CD1c-positive myeloid dendritic cell (primary cell): Measurements from ENCODE around the gene DAPK1.
A peak's percentile ranks its signal among the peaks of the same experiment; 100 is the strongest.
"Not testable (repeated sequence)": the region's sequence is repeated elsewhere in the genome, so short reads cannot be mapped to it uniquely, and the experiment has no call there.

ENCODE experiments used
- DNase-seq: peaks from one replicate; pipeline ENCODE4 v3.0.0-alpha.2; 2016; ENCODE audit errors: extremely low spot score

The DAPK1 gene

GRCh38 chr9:87733273-87734052 lies 235.8 kb downstream of the DAPK1 start:
- no peak for DNase-seq

DNA sequence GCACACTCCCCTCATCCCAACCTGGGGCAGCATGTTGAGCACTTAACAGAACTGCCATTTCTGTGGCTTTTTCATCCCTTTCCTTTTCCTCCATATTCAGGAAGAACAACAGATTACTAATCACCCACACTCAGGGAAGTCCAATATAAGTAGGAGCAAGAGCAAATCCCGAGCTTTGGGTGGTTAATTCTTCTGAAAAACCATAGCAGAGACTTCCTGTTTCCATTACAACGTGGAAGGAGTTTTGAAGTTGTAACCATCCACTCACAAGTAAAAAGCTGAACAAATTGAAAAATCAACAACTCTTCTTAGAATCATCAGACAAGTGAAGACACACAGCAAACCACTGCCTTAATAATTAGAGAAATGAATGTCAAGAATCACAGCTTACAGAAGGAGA lies 236.4 kb downstream of the DAPK1 start:
- peak; percentile 47 for DNase-seq

- DNase-seq, result no peak
Observed at GRCh38 chr9:87739546-87739945, 241.9 kb downstream of the DAPK1 start.

- DNase-seq, result no peak
Observed at GRCh38 chr9:87740209-87740608, 242.5 kb downstream of the DAPK1 start.

DNA sequence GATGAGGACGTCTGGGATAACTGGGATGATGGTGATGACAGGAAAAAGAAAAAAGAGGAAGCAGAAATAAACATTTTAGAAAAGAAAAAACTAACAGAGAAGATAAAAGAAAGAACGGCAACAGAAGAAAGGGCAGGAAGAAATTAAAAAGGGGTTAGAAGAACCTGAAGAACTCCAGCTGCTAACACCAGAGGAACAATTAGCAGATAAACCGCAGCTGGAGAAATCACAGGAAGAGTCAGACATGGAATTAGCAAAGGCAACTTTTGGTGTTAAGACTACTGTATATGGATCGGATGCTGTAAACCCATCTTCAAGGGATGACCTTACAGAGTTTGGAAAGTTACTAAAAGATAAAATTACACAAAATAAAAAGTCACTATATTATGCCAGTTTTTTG lies 243.7 kb downstream of the DAPK1 start:
- no peak for DNase-seq

DNA sequence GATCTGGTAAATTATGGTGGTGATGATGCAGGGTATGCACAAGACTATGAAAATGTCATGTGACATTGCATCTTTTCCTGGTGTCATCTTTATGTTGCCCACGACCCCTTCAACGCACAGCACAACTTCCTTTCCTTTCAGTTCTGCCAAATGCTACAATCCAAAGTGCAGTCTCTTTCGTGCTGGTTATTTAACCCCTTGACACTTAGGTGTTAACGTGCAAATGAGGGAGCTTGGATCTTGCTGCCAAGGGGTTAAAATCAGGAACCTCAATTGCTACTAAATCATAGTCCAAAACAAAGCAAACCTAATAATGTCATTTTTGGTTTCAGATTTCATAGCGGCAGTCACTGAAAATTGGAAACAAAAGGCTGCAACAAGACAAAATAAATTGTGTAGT lies 244.2 kb downstream of the DAPK1 start:
- DNase-seq, result no peak

GRCh38 chr9:87742813-87743428 lies 245.3 kb downstream of the DAPK1 start:
- DNase-seq, result no peak

GRCh38 chr9:87744247-87744646 lies 246.6 kb downstream of the DAPK1 start:
- not testable (repeated sequence) for DNase-seq

DNA sequence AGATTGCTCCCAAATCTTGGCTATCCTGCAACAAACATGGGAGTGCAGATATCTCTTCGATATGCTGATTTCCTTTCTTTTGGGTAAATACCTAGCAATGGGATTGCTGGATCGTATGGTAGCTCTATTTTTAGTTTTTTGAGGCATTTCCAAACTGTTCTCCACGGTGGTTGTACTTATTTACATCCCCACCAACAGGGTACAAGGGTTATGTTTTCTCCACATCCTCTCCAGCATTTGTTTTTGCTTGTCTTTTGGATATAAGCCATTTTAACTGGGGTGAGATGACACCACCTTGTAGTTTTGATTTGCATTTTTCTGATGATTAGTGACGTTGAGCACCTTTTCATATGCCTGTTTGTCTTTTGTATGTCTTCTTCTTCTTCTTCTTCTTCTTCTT lies 248.5 kb downstream of the DAPK1 start:
- no peak for DNase-seq

- no peak for DNase-seq
Observed at GRCh38 chr9:87748881-87749280, 251.2 kb downstream of the DAPK1 start.

DNA sequence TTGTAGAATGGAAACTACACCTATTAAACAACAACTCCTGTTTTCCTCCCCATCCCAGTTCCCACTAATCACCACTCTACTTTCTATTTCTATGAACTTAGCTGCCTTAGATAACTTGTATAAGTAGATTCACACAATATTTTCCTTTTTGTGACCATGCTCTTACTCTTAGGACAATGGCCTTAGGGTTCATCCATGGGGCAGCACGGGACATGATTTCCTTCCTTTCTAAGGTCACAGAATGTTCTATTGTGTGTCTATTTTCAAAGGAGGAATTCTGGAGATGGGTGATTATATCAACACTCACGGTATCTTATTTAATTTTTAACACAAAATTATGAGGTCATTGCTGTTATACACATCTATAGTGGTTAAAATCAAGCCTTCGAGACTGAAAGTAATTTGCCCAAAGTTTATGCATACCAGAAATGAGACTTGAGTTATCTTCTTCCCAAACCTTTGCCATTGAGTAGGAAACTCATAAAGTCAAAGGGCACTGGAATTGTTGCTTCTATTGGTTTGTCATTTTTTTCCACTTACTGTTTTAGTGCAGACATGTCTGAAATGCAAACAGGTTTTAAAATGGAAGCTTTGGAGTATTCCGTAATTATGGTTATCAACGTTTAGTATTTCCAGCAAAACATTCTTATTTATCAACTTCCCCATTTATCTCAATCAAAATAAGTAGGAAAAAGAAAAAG lies 251.8 kb downstream of the DAPK1 start:
- DNase-seq, result no peak

GRCh38 chr9:87750726-87751125 lies 253.1 kb downstream of the DAPK1 start:
- DNase-seq, result no peak

- DNase-seq, result no peak
Observed at GRCh38 chr9:87751423-87751822, 253.8 kb downstream of the DAPK1 start.

DNA sequence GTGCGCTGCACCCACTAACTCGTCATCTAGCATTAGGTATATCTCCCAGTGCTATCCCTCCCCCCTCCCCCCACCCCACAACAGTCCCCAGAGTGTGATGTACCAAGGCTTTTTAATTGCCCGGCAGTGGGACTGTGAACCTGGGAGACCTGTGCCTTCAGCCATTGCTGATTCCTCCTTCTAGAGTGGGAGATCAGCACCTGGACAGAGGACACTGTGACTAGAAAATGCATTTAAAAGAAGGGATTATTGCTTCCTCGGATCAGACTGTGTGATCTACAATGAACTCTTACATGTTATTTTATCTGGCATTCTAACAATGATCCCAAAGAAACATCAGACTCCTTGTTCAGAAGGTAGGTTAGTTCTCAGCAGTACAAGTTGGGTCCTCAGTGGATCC lies 254.2 kb downstream of the DAPK1 start:
- no peak for DNase-seq

DNA sequence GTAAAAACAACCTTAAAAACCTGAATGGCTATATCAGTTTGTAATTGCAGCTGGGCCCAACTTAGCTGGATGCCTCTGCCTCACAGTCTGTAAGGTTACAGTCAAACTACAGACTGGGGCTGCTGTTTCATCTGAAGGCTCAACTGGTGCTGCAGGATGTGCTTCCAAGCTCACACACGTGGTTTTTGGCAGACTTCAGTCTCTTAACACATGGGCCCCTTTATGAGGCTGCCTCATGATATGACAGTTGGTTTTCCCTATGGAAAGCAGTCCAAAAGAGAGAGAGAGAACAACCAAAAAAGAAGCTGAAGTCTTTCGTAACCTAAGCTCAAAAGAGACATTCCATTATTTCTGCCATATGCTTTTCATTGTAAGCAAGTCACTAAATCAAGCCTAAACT lies 255.6 kb downstream of the DAPK1 start:
- no peak for DNase-seq
